ENCODE data around the gene NOPCHAP1.

Gene NOPCHAP1

DNA sequence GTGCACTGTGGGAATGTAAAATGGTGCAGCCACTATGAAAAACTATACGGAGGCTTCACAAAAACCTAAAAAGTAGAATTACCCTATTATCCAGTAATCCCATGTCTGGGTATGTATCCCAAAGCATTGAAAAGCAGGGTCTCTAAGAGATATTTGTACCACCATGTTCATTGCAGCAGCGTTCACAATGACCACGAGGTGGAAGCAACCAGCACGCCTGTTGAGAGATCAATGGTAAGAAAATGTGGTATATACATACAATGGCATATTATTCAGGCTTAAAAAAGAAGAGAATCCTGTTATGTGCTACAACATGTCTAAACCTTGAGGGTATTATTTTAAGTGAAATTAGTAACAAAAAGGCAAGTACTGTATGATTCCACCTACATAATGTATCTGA is 910 bp upstream of the NOPCHAP1 start:
- Histone ChIP-seq H3K4me1 (ENCODE audit: control insufficient read depth, insufficient read depth, low read length) (peaks cover 12% of the 10 kb centered on the region), H3K9me3 (ENCODE audit: control insufficient read depth, low read length) (no peaks in the 10 kb centered on the region), H3K4me3 (ENCODE audit: insufficient read depth, low read depth, low read length) (no peak overlapping the region), H3K36me3 (ENCODE audit: control insufficient read depth, insufficient read depth, low read length) (no peaks in the 10 kb centered on the region), H3K27me3 (ENCODE audit: control insufficient read depth, insufficient read depth, low read length, poor library complexity, severe bottlenecking) (no peaks in the 10 kb centered on the region), H3K27ac (ENCODE audit: insufficient read depth, low read depth, low read length, poor library complexity, severe bottlenecking) (no peak overlapping the region)
- whole genome bisulfite sequencing, 2 experiments = 90 to 93% methylated on average over 3 to 4 of the region's 4 CpGs

DNA sequence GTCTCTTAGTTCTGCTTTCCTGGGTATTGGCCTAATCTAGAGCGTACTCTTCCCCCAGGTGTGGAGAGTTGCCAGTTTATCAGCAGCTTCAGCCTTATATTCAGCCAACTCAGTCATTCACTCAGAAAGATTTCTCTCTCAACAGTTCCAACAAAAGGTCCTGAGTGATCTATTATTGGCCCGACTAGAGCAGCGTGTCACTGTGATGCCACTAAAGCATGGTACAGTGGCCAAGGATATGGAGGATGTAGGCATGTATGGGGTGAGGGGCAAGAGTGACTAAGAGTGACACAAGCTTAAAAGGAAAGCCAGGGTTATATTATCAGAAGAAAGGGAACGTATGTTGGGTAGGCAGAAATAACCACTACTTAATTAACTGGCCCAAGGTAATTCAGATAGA is 4.8 kb downstream of the NOPCHAP1 start:
- no peaks in the 10 kb centered on the region for H3K27me3 ChIP-seq (ENCODE audit: control insufficient read depth, insufficient read depth, low read length, poor library complexity, severe bottlenecking)
- no peak overlapping the region for H3K4me3 ChIP-seq (ENCODE audit: insufficient read depth, low read depth, low read length)
- WGBS, 2 experiments = 94 to 97% methylated on average over 4 of the region's 4 CpGs
- peaks cover 22% of the 10 kb centered on the region for H3K36me3 ChIP-seq (ENCODE audit: control insufficient read depth, insufficient read depth, low read length)
- no peak overlapping the region for H3K27ac ChIP-seq (ENCODE audit: insufficient read depth, low read depth, low read length, poor library complexity, severe bottlenecking)
- no peaks in the 10 kb centered on the region for H3K9me3 ChIP-seq (ENCODE audit: control insufficient read depth, low read length)
- peaks cover 12% of the 10 kb centered on the region for H3K4me1 ChIP-seq (ENCODE audit: control insufficient read depth, insufficient read depth, low read length)

DNA sequence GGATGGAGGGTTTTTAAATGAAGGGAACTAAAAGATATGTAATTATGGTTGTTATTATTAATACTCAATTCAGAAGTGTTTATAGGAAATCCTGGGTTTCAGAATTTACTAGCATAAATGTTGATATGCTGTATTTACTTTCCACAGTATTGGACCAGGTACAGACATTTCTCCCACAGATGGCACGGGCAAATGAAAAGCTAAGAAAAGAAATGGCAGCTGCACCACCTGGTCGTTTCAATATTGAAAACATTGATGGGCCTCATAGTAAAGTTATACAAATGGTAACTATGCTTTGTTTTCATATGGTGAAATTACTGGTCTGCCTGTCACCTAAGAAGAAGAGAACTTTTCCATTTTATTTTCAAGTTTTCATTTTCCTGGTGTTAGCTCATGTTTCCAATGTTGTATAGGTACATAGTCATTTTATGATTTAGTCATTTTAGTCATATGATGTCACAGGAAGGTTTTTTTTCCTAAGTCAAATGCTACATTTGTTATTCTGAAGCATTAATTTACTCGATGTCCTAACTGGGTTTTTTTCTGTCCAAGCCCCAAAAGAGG is 5.5 kb downstream of the NOPCHAP1 start:
- Histone ChIP-seq H3K4me1 (ENCODE audit: control insufficient read depth, insufficient read depth, low read length) (peaks cover 12% of the 10 kb centered on the region), H3K9me3 (ENCODE audit: control insufficient read depth, low read length) (no peaks in the 10 kb centered on the region), H3K27ac (ENCODE audit: insufficient read depth, low read depth, low read length, poor library complexity, severe bottlenecking) (no peak overlapping the region), H3K27me3 (ENCODE audit: control insufficient read depth, insufficient read depth, low read length, poor library complexity, severe bottlenecking) (no peaks in the 10 kb centered on the region), H3K4me3 (ENCODE audit: insufficient read depth, low read depth, low read length) (no peak overlapping the region), H3K36me3 (ENCODE audit: control insufficient read depth, insufficient read depth, low read length) (peaks cover 22% of the 10 kb centered on the region)
- 91 to 95% methylated on average over 3 of the region's 3 CpGs for WGBS, 2 experiments

DNA sequence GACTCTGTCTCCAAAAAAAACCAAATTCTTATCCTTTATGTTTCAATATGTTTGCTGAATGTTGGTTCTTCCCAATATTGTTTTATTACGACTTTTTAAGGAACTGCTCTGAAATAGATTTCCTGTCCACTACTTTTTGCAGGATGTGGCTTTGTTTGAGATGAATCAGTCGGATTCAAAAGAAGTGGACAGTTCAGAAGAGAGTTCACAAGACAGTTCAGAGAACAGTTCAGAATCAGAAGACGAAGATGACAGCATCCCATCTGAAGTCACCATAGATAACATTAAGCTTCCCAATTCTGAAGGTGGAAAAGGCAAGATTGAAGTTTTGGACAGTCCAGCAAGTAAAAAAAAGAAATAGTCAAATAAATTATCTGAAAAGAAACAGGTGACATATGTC is 8.2 kb downstream of the NOPCHAP1 start:
- no peaks in the 10 kb centered on the region for H3K9me3 ChIP-seq (ENCODE audit: control insufficient read depth, low read length)
- H3K27me3 ChIP-seq (ENCODE audit: control insufficient read depth, insufficient read depth, low read length, poor library complexity, severe bottlenecking) = no peaks in the 10 kb centered on the region
- 90 to 93% methylated on average over 3 of the region's 3 CpGs for WGBS, 2 experiments
- no peak overlapping the region for H3K27ac ChIP-seq (ENCODE audit: insufficient read depth, low read depth, low read length, poor library complexity, severe bottlenecking)
- H3K4me3 ChIP-seq (ENCODE audit: insufficient read depth, low read depth, low read length) = no peak overlapping the region
- peaks cover 22% of the 10 kb centered on the region for H3K36me3 ChIP-seq (ENCODE audit: control insufficient read depth, insufficient read depth, low read length)
- H3K4me1 ChIP-seq (ENCODE audit: control insufficient read depth, insufficient read depth, low read length) = no peaks in the 10 kb centered on the region

DNA sequence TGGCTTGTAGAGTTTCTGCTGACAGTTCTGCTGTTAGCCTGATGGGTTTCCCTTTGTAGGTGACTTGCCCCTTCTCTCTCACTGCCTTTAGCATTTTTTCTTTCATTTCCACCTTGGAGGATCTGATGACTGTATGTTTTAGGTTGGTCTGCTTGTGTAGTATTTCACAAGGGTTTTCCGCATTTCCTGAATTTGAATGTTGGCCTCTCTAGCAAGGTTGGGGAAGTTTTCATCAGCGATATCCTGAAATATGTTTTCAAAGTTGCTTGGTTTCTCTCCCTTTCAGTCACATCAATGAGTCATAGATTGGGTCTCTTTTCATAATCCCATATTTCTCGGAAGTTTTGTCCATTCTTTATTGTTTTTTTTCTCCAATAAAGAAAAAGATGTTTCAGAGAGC is 11.4 kb downstream of the NOPCHAP1 start:
- H3K27me3 ChIP-seq (ENCODE audit: control insufficient read depth, insufficient read depth, low read length, poor library complexity, severe bottlenecking) = no peaks in the 10 kb centered on the region
- H3K9me3 ChIP-seq (ENCODE audit: control insufficient read depth, low read length) = no peaks in the 10 kb centered on the region
- H3K36me3 ChIP-seq (ENCODE audit: control insufficient read depth, insufficient read depth, low read length) = peaks cover 46% of the 10 kb centered on the region
- H3K27ac ChIP-seq (ENCODE audit: insufficient read depth, low read depth, low read length, poor library complexity, severe bottlenecking) = no peak overlapping the region
- H3K4me3 ChIP-seq (ENCODE audit: insufficient read depth, low read depth, low read length) = no peak overlapping the region
- WGBS, 2 experiments = 92 to 95% methylated on average over 3 of the region's 3 CpGs
- no peaks in the 10 kb centered on the region for H3K4me1 ChIP-seq (ENCODE audit: control insufficient read depth, insufficient read depth, low read length)

DNA sequence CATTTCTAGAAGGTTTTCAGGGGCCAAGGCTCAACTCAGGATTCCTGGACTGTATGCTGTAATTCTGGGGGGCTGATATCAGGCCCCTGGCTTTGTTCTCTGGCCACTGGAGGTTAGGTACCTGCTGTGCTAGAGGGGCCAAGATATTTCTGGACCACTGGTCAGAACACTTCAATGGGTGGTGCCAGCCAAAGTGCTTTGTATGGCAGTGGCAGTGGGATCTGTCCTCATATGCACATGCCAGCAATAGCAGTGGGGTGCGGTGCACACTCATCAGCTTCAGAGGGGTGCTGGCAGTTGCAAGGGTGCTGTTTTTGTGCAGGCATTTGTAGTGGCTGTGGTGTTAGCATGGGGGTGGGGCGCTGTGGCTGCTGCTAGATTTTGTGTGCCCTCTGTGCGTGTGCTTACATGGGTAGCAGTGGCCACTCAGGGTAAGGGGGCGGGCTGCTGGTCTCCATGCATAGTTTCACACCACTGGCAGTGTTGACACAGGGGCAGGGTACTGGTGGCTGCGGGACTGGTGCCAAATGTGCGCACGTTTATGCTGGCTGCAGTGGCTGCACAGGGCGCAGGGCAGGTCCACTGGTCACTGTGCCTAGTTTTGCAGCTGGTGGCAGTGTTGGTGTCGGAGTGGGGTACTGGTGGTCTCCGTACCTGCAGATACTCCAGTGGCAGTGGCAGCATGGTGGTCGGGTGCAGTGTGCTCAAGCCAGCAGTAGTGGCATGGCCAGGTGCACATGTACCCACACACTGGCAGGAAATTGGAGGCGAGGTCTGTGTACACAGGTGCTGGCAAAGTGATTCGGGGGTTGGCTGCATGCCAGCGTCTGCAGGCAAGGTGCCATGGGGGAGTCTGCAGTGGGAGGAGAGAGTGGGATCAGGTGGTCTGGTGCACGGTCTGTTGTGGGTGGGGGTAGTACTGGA is 12.6 kb downstream of the NOPCHAP1 start:
- H3K9me3 ChIP-seq (ENCODE audit: control insufficient read depth, low read length) = no peaks in the 10 kb centered on the region
- H3K27ac ChIP-seq (ENCODE audit: insufficient read depth, low read depth, low read length, poor library complexity, severe bottlenecking) = no peak overlapping the region
- 97% methylated on average over 15 of the region's 15 CpGs for WGBS, 2 experiments
- H3K4me1 ChIP-seq (ENCODE audit: control insufficient read depth, insufficient read depth, low read length) = no peaks in the 10 kb centered on the region
- no peak overlapping the region for H3K4me3 ChIP-seq (ENCODE audit: insufficient read depth, low read depth, low read length)
- no peaks in the 10 kb centered on the region for H3K27me3 ChIP-seq (ENCODE audit: control insufficient read depth, insufficient read depth, low read length, poor library complexity, severe bottlenecking)
- peaks cover 42% of the 10 kb centered on the region for H3K36me3 ChIP-seq (ENCODE audit: control insufficient read depth, insufficient read depth, low read length)

DNA sequence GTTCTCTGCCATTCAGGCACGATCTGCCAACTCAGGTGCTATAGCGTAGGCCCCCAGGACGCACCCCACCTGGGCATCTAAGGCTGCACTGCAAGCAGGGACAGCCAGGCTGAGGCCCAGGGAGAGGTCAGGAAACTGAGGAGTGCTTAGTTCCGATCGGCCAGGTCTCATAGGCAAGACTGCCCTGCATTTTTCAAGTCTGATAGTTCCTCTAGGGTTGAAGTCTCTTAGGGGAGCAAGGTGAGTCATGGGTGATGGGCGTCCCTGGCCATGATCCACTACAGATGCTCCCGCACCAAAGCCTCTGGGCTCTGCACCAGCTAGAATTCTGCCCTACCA is 13.2 kb downstream of the NOPCHAP1 start:
- Histone ChIP-seq H3K4me1 (ENCODE audit: control insufficient read depth, insufficient read depth, low read length) (no peaks in the 10 kb centered on the region), H3K9me3 (ENCODE audit: control insufficient read depth, low read length) (no peaks in the 10 kb centered on the region), H3K27ac (ENCODE audit: insufficient read depth, low read depth, low read length, poor library complexity, severe bottlenecking) (no peak overlapping the region), H3K36me3 (ENCODE audit: control insufficient read depth, insufficient read depth, low read length) (peaks cover 41% of the 10 kb centered on the region), H3K4me3 (ENCODE audit: insufficient read depth, low read depth, low read length) (no peak overlapping the region), H3K27me3 (ENCODE audit: control insufficient read depth, insufficient read depth, low read length, poor library complexity, severe bottlenecking) (no peaks in the 10 kb centered on the region)
- WGBS, 2 experiments = 94 to 96% methylated on average over 7 of the region's 7 CpGs

DNA sequence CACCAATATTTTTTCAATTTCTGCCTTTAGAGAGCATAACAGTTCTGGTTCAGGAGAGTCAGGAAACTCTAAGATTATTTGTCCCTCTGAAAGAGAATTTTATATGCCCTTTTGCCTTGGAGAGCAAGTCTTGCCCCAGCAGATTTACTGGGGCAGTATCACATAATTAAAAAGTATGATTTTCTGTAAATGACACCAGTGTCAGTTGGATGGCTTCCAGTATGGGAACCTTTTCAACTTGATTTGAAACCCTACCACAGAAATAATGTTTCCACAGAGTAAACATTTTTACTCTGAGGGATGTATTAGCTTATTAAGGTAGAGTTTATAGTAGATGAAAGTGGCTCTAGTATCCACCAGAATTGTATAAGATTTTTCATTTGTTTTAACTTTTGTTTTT is 15.4 kb downstream of the NOPCHAP1 start:
- Histone ChIP-seq H3K27ac (ENCODE audit: insufficient read depth, low read depth, low read length, poor library complexity, severe bottlenecking) (no peak overlapping the region), H3K27me3 (ENCODE audit: control insufficient read depth, insufficient read depth, low read length, poor library complexity, severe bottlenecking) (no peaks in the 10 kb centered on the region), H3K36me3 (ENCODE audit: control insufficient read depth, insufficient read depth, low read length) (peaks cover 36% of the 10 kb centered on the region), H3K9me3 (ENCODE audit: control insufficient read depth, low read length) (no peaks in the 10 kb centered on the region), H3K4me1 (ENCODE audit: control insufficient read depth, insufficient read depth, low read length) (no peaks in the 10 kb centered on the region), H3K4me3 (ENCODE audit: insufficient read depth, low read depth, low read length) (no peak overlapping the region)

DNA sequence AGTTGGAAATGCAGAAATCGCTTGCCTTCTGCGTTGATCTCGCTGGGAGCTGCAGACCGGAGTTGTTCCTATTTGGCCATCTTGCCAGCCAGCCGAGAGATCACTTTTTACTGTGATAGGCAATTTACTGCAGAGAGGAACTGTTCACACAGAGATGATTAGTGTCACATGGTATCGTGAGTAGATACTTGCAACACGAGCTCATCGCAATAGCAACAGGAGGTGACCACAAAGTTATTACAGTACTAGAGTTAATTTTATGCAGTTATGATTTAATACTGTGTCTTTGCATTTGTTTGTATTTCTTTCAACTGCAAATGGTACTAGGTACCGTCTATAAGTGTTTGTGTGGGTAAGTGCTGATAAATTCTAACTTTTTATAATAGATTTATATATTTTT is 27.8 kb downstream of the NOPCHAP1 start:
- Histone ChIP-seq H3K4me3 (ENCODE audit: insufficient read depth, low read depth, low read length) (no peak overlapping the region), H3K9me3 (ENCODE audit: control insufficient read depth, low read length) (no peaks in the 10 kb centered on the region), H3K36me3 (ENCODE audit: control insufficient read depth, insufficient read depth, low read length) (peaks cover 4% of the 10 kb centered on the region), H3K27me3 (ENCODE audit: control insufficient read depth, insufficient read depth, low read length, poor library complexity, severe bottlenecking) (no peaks in the 10 kb centered on the region), H3K4me1 (ENCODE audit: control insufficient read depth, insufficient read depth, low read length) (peaks cover 8% of the 10 kb centered on the region), H3K27ac (ENCODE audit: insufficient read depth, low read depth, low read length, poor library complexity, severe bottlenecking) (no peak overlapping the region)
- WGBS, 2 experiments = 96% methylated on average over 8 to 9 of the region's 9 CpGs

DNA sequence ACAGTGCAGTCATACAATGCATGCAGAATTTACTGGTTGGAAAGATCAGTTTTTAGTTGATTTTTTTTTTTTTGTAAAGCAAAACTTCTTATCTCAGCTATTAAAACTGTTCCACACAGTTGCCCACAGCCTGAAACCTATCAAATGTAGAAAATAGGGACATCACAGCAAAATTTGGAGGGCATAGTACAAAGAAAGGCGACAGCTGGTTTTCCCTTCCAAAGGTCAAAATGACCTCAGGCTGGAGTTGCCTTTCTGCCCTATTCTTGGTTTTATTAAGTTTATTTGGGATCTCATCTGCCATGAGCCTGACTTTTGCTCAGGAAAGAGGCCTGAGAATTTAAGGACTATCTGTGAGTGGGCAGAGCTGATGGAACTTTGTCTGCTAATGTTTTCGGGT is 28.5 kb downstream of the NOPCHAP1 start:
- Histone ChIP-seq H3K27me3 (ENCODE audit: control insufficient read depth, insufficient read depth, low read length, poor library complexity, severe bottlenecking) (no peaks in the 10 kb centered on the region), H3K9me3 (ENCODE audit: control insufficient read depth, low read length) (no peaks in the 10 kb centered on the region), H3K27ac (ENCODE audit: insufficient read depth, low read depth, low read length, poor library complexity, severe bottlenecking) (no peak overlapping the region), H3K36me3 (ENCODE audit: control insufficient read depth, insufficient read depth, low read length) (no peaks in the 10 kb centered on the region), H3K4me3 (ENCODE audit: insufficient read depth, low read depth, low read length) (no peak overlapping the region), H3K4me1 (ENCODE audit: control insufficient read depth, insufficient read depth, low read length) (peaks cover 8% of the 10 kb centered on the region)
- WGBS, 2 experiments = 92 to 96% methylated on average over 2 of the region's 2 CpGs
